Activated CD8-positive, alpha-beta T cell treated with anti-CD3 and anti-CD28 coated beads for 36 hours (primary cell): ENCODE results near the gene EHMT1. TPM values are rescaled to one million over a fixed set of nuclear protein-coding genes. Genes with fewer than 3 reads are reported as not detected.

Experiments
- ATAC-seq: fragments of 200-7000 bp; cut with Tn5 transposase; one replicate; pipeline ENCODE4 v1.10.0; 2021; ENCODE audit warnings: mild to moderate bottlenecking, moderate library complexity
- CTCF ChIA-PET: fragments of 350-600 bp; sonication (Branson Sonifier 250); formaldehyde crosslinking; loops from one replicate; lab custom pipeline; 2021; ENCODE audit warnings: antibody characterized with exemption; lab: Charles Lee
- POLR2A ChIA-PET: fragments of 350-600 bp; sonication (Branson Sonifier 250); formaldehyde crosslinking; loops from one replicate; lab custom pipeline; 2021; ENCODE audit warnings: antibody characterized with exemption; lab: Charles Lee
- DNase-seq: peaks from one replicate; pipeline ENCODE4 v3.0.0-alpha.2; 2020
- H3K27ac Mint-ChIP-seq: one replicate; pipeline ENCODE4 v1.8.0; 2021; ENCODE audit warnings: mild to moderate bottlenecking, mixed read lengths
- H3K27me3 Mint-ChIP-seq: one replicate; pipeline ENCODE4 v1.8.0; 2021; ENCODE audit warnings: mixed read lengths
- H3K36me3 Mint-ChIP-seq: one replicate; pipeline ENCODE4 v1.8.0; 2021; ENCODE audit warnings: low read depth, mixed read lengths
- H3K4me1 Mint-ChIP-seq: one replicate; pipeline ENCODE4 v1.8.0; 2021; ENCODE audit warnings: low read depth, mixed read lengths
- H3K4me3 Mint-ChIP-seq: one replicate; pipeline ENCODE4 v1.8.0; 2021; ENCODE audit warnings: mild to moderate bottlenecking, moderate library complexity, mixed read lengths
- H3K9me3 Mint-ChIP-seq: one replicate; pipeline ENCODE4 v1.8.0; 2021; ENCODE audit warnings: mixed read lengths
- CTCF ChIP-seq: fragments of 200-600 bp; IDR thresholded peaks from one replicate; pipeline ENCODE4 v1.8.0; 2022; ENCODE audit warnings: antibody characterized with exemption, mild to moderate bottlenecking
- intact Hi-C: fragments of 100-400 bp; cut with micrococcal nuclease; formaldehyde crosslinking; loops from one replicate; pipeline ENCODE4 v1.10.0; 2022
- total RNA-seq, 2 experiments: library from RNA; stranded (reverse); gene quantifications; one replicate each; pipeline ENCODE4 v1.2.3, GENCODE V29; 2021

Gene EHMT1
- total RNA-seq, 2 experiments from 2014 or later = 62.1 to 67.1 TPM

- intact Hi-C loops = no loop called here
- Mint-ChIP-seq H3K36me3 (peaks cover 8% of the 10 kb centered on the region), H3K27me3 (no peaks in the 10 kb centered on the region), H3K4me3 (no peak overlapping the region), H3K9me3 (no peaks in the 10 kb centered on the region), H3K4me1 (peaks cover 38% of the 10 kb centered on the region), H3K27ac (no peak overlapping the region)
- ChIA-PET POLR2A (no interaction called here), CTCF (no interaction called here)
- ATAC-seq (no peak), DNase-seq (no peak)
- TF ChIP-seq CTCF = no peak
Measured at GRCh38 chr9:137663584-137663983, 44.8 kb downstream of the EHMT1 start.

- H3K4me3 Mint-ChIP-seq = no peak overlapping the region
- H3K36me3 Mint-ChIP-seq = peaks cover 16% of the 10 kb centered on the region
- intact Hi-C loops = no loop called here
- no peak overlapping the region for H3K27ac Mint-ChIP-seq
- no peak for DNase-seq
- no peak for TF ChIP-seq CTCF
- ChIA-PET CTCF (no interaction called here), POLR2A (interaction anchor here (0.6 to 1.8 kb wide), 3 partner anchors 20 to 65 kb away, joined by 3 to 5 read pairs (median 3); no protein-coding TSS in a partner anchor)
- peaks cover 38% of the 10 kb centered on the region for H3K4me1 Mint-ChIP-seq
- no peak for ATAC-seq
- H3K9me3 Mint-ChIP-seq = no peaks in the 10 kb centered on the region
- H3K27me3 Mint-ChIP-seq = no peaks in the 10 kb centered on the region
Measured at GRCh38 chr9:137664676-137665075, 45.9 kb downstream of the EHMT1 start.

DNA sequence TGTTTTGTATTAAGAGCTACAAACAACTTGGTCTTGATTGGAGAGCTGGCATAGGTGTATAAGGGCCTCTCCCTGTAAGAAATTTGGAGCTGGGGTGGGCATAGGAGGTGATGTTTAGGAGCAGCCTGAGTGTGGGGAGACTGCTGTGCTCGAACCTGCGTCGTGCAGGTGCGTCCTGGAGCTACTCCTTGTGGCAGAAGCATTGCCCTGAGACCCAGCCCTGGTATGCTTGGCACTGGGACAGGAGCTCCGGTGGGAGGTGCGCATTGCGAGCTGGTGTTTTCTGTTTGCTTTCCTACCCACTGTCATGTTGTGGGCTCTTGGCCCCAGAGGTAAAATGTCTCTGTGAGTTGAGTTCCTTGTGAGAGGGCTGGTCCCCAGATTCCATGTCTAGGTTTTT, 46.4 kb downstream of the EHMT1 start:
- Mint-ChIP-seq H3K27ac (no peak overlapping the region), H3K27me3 (no peaks in the 10 kb centered on the region), H3K9me3 (no peaks in the 10 kb centered on the region), H3K4me3 (no peak overlapping the region), H3K36me3 (peaks cover 16% of the 10 kb centered on the region), H3K4me1 (peaks cover 36% of the 10 kb centered on the region)
- no peak for TF ChIP-seq CTCF
- DNase-seq (no peak), ATAC-seq (no peak)
- intact Hi-C loops = no loop called here
- CTCF ChIA-PET = interaction anchor here (1.0 to 1.4 kb wide), 2 partner anchors 10 to 19 kb away, joined by 3 read pairs; no protein-coding TSS in a partner anchor
- POLR2A ChIA-PET = interaction anchor here (0.6 to 1.8 kb wide), 4 partner anchors 21 to 84 kb away, joined by 3 to 5 read pairs (median 3); no protein-coding TSS in a partner anchor

DNA sequence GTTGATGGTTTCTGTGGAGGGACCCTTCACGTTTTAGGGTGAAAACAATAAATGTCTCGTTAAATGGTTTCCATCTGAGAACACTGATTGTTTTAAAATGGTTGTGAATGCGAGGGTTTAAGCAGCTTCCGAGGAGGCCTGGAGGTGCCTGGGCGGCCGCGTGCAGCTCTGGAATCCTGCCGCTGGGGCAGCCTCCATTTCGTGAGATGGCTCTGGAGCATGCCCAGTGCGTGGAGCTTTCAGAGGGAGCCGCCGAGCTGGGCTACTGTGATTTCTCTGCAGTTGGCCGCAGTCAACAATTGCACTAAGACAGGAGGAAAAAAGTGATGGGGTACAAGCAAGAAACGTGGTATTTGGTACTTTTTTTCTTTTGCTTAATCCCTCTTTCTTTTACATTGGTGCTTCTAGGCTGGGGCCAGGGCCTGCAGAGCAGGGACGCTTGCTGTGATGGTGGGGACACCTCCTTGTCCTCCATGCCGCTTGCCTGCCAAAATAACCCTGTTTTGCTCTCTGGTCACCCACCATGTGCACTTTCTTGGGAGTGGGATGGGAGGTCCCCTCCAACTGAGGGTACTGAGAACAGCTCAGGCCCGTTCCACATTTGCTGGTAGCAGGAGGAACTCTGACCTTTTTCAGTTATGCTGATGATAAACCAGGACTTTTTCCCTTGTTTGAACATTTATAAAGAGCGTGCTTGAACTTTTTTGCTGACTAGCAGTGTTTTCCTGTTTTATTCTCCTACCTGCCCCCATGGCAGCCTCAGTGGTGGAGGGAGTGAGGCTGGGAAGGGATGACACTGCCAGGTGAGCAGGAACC, 47.1 kb downstream of the EHMT1 start:
- POLR2A ChIA-PET = interaction anchor here (0.6 to 1.8 kb wide), 3 partner anchors 21 to 85 kb away, joined by 3 to 5 read pairs (median 3); no protein-coding TSS in a partner anchor
- intact Hi-C loops = no loop called here
- peaks cover 36% of the 10 kb centered on the region for H3K4me1 Mint-ChIP-seq

More for the DNA sequence above, 47.1 kb downstream of the EHMT1 start:
- CTCF ChIA-PET = interaction anchor here (1.0 to 1.4 kb wide), 2 partner anchors 9 to 19 kb away, joined by 3 read pairs; no protein-coding TSS in a partner anchor
- ATAC-seq (no peak), DNase-seq (no peak)
- no peaks in the 10 kb centered on the region for H3K27me3 Mint-ChIP-seq
- no peaks in the 10 kb centered on the region for H3K9me3 Mint-ChIP-seq
- peaks cover 18% of the 10 kb centered on the region for H3K36me3 Mint-ChIP-seq
- no peak overlapping the region for H3K27ac Mint-ChIP-seq
- H3K4me3 Mint-ChIP-seq = no peak overlapping the region
- no peak for TF ChIP-seq CTCF
